Fibroblast of villous mesenchyme (primary cell): Measurements from ENCODE around the gene TNFRSF21. TPM values are rescaled to one million over a fixed set of nuclear protein-coding genes. Genes with fewer than 3 reads are reported as not detected.
"Not testable (repeated sequence)": the region's sequence is repeated elsewhere in the genome, so short reads cannot be mapped to it uniquely, and the experiment has no call there.

Experiments
- DNase-seq: peaks from one replicate; pipeline ENCODE4 v3.0.0-alpha.2; 2010; ENCODE audit warnings: low read depth
- H3K4me3 ChIP-seq: 2 replicates; pipeline ENCODE4 v1.5.1; 2011; ENCODE audit warnings: low read depth, mild to moderate bottlenecking, low read length
- total RNA-seq: library from RNA; depleted of rRNA; stranded (reverse); fragments of >200 nt; gene quantifications from 2 replicates; pipeline ENCODE4 v1.2.3, GENCODE V29; 2012
- TF ChIP-seq, protein P1 (sequence below): IDR thresholded peaks from 2 replicates; pipeline ENCODE4 v1.5.1; 2012; ENCODE audit warnings: low read depth, mild to moderate bottlenecking, low read length; ENCODE audit not compliant: insufficient read depth

The TNFRSF21 gene
- total RNA-seq, 1 donor = 43.2 TPM

DNA sequence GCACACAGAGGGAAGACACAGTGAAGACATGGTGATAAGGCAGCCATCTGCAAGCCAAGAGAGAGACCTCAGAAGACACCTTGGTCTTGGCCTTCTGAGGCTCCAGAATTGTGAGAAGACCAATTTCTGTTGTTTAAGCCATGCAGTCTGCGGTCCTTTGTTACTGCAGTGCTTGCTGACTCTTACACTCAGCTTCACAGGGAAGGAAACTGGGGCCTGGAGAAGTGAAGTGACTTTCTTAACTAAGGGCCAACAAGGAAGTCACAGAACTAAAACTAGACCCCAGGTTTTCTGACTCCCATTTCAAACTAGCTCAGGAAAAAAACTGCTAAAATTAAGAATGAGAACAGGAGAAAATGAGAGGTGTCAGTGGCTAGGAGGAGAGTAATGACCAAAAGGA is 74.3 kb downstream of the TNFRSF21 start:
- no peak overlapping the region for H3K4me3 ChIP-seq
- DNase-seq = no peak
- TF ChIP-seq, protein P1, sequence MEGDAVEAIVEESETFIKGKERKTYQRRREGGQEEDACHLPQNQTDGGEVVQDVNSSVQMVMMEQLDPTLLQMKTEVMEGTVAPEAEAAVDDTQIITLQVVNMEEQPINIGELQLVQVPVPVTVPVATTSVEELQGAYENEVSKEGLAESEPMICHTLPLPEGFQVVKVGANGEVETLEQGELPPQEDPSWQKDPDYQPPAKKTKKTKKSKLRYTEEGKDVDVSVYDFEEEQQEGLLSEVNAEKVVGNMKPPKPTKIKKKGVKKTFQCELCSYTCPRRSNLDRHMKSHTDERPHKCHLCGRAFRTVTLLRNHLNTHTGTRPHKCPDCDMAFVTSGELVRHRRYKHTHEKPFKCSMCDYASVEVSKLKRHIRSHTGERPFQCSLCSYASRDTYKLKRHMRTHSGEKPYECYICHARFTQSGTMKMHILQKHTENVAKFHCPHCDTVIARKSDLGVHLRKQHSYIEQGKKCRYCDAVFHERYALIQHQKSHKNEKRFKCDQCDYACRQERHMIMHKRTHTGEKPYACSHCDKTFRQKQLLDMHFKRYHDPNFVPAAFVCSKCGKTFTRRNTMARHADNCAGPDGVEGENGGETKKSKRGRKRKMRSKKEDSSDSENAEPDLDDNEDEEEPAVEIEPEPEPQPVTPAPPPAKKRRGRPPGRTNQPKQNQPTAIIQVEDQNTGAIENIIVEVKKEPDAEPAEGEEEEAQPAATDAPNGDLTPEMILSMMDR = no peak

GRCh38 chr6:47234266-47234933 is 75.3 kb downstream of the TNFRSF21 start:
- TF ChIP-seq, protein P1 = no peak
- DNase-seq = no peak
- no peak overlapping the region for H3K4me3 ChIP-seq

GRCh38 chr6:47231151-47231550 is 78.6 kb downstream of the TNFRSF21 start:
- TF ChIP-seq, protein P1 = no peak
- no peak overlapping the region for H3K4me3 ChIP-seq

GRCh38 chr6:47230579-47230978 is 79.1 kb downstream of the TNFRSF21 start:
- no peak for DNase-seq
- no peak overlapping the region for H3K4me3 ChIP-seq
- TF ChIP-seq, protein P1 = no peak

More at GRCh38 chr6:47231151-47231550, 78.6 kb downstream of the TNFRSF21 start:
- DNase-seq = no peak

DNA sequence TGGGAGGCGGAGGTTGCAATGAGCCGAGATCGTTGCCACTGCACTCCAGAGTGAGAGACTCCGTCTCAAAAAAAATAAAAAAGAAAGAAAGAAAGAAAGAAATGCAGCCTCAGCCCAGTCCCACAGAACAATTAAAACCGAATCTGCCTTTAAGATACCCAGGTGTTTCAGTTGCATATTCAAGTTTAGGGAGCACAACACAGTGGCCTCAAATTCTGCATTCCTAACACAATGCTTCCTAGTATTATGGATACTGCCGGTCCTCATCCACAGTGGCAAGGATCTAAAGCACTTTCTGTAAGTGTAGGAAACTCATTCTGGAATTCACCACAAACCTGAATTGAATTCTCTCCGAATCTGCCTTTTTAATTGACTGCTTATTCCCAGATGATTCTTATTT is 80.5 kb downstream of the TNFRSF21 start:
- TF ChIP-seq, protein P1 = no peak
- DNase-seq = no peak
- H3K4me3 ChIP-seq = no peak overlapping the region

DNA sequence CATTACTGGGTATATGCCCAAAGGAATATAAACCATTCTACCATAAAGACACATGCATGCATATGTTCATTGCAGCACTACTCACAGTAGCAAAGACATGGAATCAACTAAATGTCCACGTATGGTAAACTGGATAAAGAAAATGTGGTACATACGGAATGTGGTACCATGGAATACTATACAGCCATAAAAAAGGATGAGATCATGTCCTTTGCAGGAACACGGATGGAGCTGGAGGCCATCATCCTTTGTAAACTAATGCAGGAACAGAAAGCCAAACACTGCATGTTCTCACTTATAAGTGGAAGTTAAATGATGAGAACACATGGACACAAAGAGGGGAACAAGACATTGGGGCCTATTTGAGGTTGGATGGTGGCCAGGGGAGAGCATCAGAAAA is 81.6 kb downstream of the TNFRSF21 start:
- not testable (repeated sequence) for H3K4me3 ChIP-seq, DNase-seq

GRCh38 chr6:47223251-47223650 is 86.5 kb downstream of the TNFRSF21 start:
- DNase-seq, H3K4me3 ChIP-seq: not testable (repeated sequence)

DNA sequence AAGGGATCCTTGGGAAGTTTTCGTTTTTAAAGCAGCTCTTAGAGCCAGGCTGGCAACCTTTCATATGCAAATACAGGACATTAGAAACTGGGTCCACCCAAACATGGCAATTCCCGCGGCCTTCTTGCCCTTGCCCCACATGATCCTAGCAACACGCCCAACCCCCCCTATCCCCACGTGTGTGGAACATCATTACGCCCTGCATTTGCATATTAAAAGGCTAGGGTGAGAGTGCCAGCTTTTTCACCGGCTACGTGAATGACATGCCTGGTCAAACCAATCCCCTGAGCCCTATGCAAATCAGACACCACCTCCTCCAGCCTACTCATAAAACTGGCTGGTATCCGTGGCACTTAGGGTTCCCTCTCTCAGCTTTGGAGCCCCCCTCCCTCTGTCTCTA is 88.1 kb downstream of the TNFRSF21 start:
- TF ChIP-seq, protein P1 = no peak
- DNase-seq = no peak
- no peak overlapping the region for H3K4me3 ChIP-seq
